HG03139 (cell line): ENCODE results near the gene DDC.
"Not testable (repeated sequence)": the region's sequence is repeated elsewhere in the genome, so short reads cannot be mapped to it uniquely, and the experiment has no call there.

Experiments used
- ATAC-seq: cut with Tn5 transposase; IDR thresholded peaks from one replicate; pipeline ENCODE4 v1.9.1; 2021; ENCODE audit not compliant: unreplicated experiment

DDC gene

GRCh38 chr7:50589364-50589763 lies 24.2 kb upstream of the DDC start:
- no peak for ATAC-seq

GRCh38 chr7:50588937-50589336 lies 23.7 kb upstream of the DDC start:
- ATAC-seq, result no peak

- no peak for ATAC-seq
Measured at GRCh38 chr7:50587737-50588136, 22.5 kb upstream of the DDC start.

- no peak for ATAC-seq
Measured at GRCh38 chr7:50584793-50585408, 19.7 kb upstream of the DDC start.

GRCh38 chr7:50584386-50584785 lies 19.2 kb upstream of the DDC start:
- no peak for ATAC-seq

GRCh38 chr7:50583295-50583694 lies 18.1 kb upstream of the DDC start:
- ATAC-seq, result not testable (repeated sequence)

GRCh38 chr7:50582271-50582670 lies 17.1 kb upstream of the DDC start:
- not testable (repeated sequence) for ATAC-seq

- ATAC-seq, result not testable (repeated sequence)
Measured at GRCh38 chr7:50580666-50581065, 15.5 kb upstream of the DDC start.

- ATAC-seq, result no peak
Measured at GRCh38 chr7:50580057-50580456, 14.9 kb upstream of the DDC start.

GRCh38 chr7:50578105-50578504 lies 12.9 kb upstream of the DDC start:
- ATAC-seq, result not testable (repeated sequence)

GRCh38 chr7:50577569-50577968 lies 12.4 kb upstream of the DDC start:
- no peak for ATAC-seq

- ATAC-seq, result not testable (repeated sequence)
Measured at GRCh38 chr7:50576388-50576787, 11.2 kb upstream of the DDC start.

GRCh38 chr7:50567715-50568261 lies 2.6 kb upstream of the DDC start:
- ATAC-seq, result no peak

- ATAC-seq, result no peak
Measured at GRCh38 chr7:50565977-50566376, 772 bp upstream of the DDC start.

- ATAC-seq, result no peak
Measured at GRCh38 chr7:50565559-50565916, 333 bp upstream of the DDC start.

- no peak for ATAC-seq
Measured at GRCh38 chr7:50564171-50564570, 1.0 kb downstream of the DDC start.

- ATAC-seq, result no peak
Measured at GRCh38 chr7:50562136-50562535, 3.1 kb downstream of the DDC start.

- no peak for ATAC-seq
Measured at GRCh38 chr7:50560865-50561351, 4.3 kb downstream of the DDC start.

- ATAC-seq, result no peak
Measured at GRCh38 chr7:50559881-50560280, 5.3 kb downstream of the DDC start.

- no peak for ATAC-seq
Measured at GRCh38 chr7:50558294-50559053, 6.7 kb downstream of the DDC start.

- no peak for ATAC-seq
Measured at GRCh38 chr7:50557099-50557498, 8.1 kb downstream of the DDC start.

GRCh38 chr7:50556247-50556991 lies 8.8 kb downstream of the DDC start:
- no peak for ATAC-seq
